Omental fat pad (tissue), 4 donors: ENCODE results near the gene SPTBN5. TPM values are rescaled to one million over a fixed set of nuclear protein-coding genes. Genes with fewer than 3 reads are reported as not detected.
"Not testable (repeated sequence)": the region's sequence is repeated elsewhere in the genome, so short reads cannot be mapped to it uniquely, and the experiment has no call there.

Experiments used
- ATAC-seq: fragments of 150-250 bp; one replicate; pipeline ENCODE4 v1.9.1; 2016; ENCODE audit warnings: mild to moderate bottlenecking, moderate library complexity; ENCODE audit not compliant: low FRiP score
- DNase-seq: peaks from one replicate; pipeline ENCODE4 v3.0.0-alpha.2; 2019; ENCODE audit warnings: low spot score
- CTCF ChIP-seq, 3 donors: fragments of 450-650 bp; IDR thresholded peaks; one replicate each; pipeline ENCODE4 v1.5.1; 2016 to 2017; ENCODE audit warnings: antibody characterized with exemption in 3 of 3, mild to moderate bottlenecking in 3 of 3, moderate library complexity in 2 of 3
- total RNA-seq, 4 donors: library from RNA; depleted of rRNA; stranded (reverse); fragments of >200 nt; gene quantifications; one replicate each; pipeline ENCODE4 v1.1.0, GENCODE V29; 2016

SPTBN5 gene
- total RNA-seq, 4 donors from 2014 or later, result 0.19 to 3.8 (median 1.8) TPM

GRCh38 chr15:41838400-41838897, 55.4 kb downstream of the SPTBN5 start, which contains the start of gene PLA2G4B:
TSS of gene PLA2G4B (plus strand) at chr15:41838847. CDS start at chr15:41838914, 67 bp downstream.
- TF ChIP-seq CTCF (IDR thresholded peaks at IDR 0.05), result no peak
- no peak for DNase-seq
- no peak for ATAC-seq

DNA sequence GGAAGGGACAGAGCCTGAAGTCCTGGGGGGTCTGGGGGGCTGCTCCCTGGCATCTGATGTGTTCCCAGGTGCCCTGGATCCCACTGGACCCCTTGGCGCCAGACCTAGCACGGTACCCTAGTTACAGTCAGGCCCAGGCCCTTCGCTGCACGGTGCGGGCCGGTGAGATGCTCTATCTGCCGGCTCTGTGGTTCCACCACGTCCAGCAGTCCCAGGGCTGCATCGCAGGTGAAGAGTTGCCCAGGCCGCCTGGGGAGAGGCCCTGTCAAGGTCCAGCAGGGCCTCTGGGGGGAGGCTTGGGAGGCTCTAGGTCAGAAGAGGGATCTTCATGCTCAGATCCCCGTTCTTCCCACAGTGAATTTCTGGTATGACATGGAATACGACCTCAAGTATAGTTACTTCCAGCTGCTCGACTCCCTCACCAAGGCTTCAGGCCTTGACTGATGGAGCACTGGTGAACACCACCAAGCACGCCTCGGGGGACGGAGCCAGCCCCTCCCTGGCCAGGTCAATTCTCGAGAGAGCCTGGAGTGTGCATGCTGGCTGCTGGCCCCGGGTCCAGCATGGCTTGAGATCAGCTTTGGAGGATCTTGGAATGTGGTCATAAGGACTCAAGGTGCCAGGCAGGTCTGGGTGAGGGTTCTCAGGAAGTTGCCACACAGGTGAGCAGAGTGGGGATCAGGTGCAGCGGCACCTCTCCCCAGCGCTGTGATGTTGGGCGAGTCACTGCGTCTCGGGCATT, 57.0 kb downstream of the SPTBN5 start:
- no peak for TF ChIP-seq CTCF (IDR thresholded peaks at IDR 0.05)
- ATAC-seq (no peak), DNase-seq (no peak)

DNA sequence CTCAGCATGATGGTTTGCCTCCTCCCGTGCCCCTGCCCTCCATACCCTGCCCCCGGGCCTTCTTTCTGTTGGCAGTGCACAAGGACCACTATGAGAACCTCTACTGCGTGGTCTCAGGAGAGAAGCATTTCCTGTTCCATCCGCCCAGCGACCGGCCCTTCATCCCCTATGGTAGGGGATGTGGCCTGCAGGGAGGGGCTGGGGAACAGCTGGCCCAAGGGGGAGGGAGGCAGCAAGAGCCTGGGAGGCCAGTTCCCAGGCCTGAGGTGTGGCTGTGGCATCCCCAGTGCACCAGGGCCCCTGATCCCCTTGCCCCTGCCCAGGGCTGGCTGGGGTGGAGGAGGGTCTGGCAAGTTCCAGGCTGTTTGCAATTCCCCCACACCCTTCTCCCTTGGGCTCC, 57.8 kb downstream of the SPTBN5 start:
- DNase-seq (no peak), ATAC-seq (no peak)
- no peak for TF ChIP-seq CTCF (IDR thresholded peaks at IDR 0.05)

DNA sequence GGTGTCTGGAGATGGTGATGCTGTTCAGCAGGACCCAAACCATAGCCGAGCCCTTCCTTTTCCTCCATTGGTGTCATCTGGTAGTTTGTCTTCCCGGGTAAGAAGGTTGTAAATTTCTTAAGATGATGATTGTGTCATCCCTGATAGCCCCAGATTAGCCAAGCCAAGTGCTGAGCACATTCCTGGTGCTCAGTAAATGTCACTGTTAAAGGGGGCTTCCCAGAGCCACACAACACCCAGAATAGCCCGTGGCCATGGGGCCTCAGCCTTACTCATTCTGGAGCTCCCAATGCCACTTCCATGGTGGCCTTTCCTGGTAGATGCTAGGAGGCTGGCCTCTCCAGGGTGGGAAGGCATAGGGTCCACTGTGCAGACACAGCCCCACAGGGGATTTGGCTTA, 59.8 kb downstream of the SPTBN5 start:
- no peak for ATAC-seq
- TF ChIP-seq CTCF (IDR thresholded peaks at IDR 0.05), result no peak
- no peak for DNase-seq

DNA sequence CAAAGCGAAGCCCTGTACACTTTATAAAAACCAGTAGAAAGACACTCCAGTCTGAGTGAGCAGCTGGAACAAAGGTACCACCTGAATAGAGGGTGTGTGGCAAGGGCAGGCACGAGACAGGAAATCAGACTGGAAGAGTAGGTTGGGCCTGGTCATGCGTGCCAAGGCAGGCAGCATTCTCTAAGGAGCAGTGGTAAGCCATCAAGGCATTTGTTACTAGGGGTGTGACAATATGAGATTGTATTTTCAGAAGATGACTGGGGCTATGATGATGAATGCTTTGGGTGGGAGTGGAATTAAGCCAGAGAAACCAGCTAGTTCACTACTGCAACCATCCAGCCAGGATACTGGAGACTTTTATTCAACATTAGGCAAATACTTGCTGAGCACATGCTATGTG, 61.0 kb downstream of the SPTBN5 start:
- no peak for ATAC-seq
- no peak for TF ChIP-seq CTCF (IDR thresholded peaks at IDR 0.05)
- DNase-seq, result no peak

DNA sequence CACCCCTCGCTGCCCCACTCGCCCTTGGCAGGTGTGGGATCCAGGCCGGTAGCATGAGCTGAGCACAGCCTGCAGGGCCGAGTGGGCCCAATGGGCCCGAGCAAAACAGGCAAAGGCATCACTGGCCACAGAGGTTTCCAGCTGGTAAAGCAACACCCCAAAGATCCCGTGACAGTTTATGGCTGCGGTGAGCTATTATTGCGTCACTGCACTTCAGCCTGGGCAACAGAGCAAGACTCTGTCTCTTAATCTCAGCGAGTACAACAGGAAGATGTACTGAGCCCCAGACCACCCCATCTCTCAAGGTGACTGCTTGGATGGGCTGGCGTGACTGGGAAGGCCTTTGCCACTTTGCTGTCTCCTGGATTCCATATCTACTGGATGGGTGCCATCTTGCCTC, 61.6 kb downstream of the SPTBN5 start:
- ATAC-seq (no peak), DNase-seq (no peak)
- TF ChIP-seq CTCF (IDR thresholded peaks at IDR 0.05), result no peak

GRCh38 chr15:41831291-41831690, 62.6 kb downstream of the SPTBN5 start:
- not testable (repeated sequence) for ATAC-seq, DNase-seq
